A549 (cell line): ENCODE measurements around the gene TMEM163.

Experiments used
- POLR2A ChIP-seq: IDR thresholded peaks from 2 replicates; pipeline ENCODE4 v1.6.1; 2012; ENCODE audit warnings: mild to moderate bottlenecking, low read length
- RAD21 ChIP-seq, 2 experiments: fragments of >200 bp in 1 of 2; sonication (Bioruptor Twin) in 1 of 2; formaldehyde crosslinking in 1 of 2; IDR thresholded peaks in 1 of 2; conservative IDR thresholded peaks in 1 of 2; 2 replicates in 1 of 2; 3 replicates in 1 of 2; pipeline ENCODE4 v1.6.1; 2012 to 2018; ENCODE audit warnings: inconsistent platforms in 1 of 2
- SMC3 ChIP-seq: fragments of >200 bp; sonication (Bioruptor Twin); formaldehyde crosslinking; IDR thresholded peaks from 3 replicates; pipeline ENCODE4 v1.6.1; 2018; ENCODE audit warnings: inconsistent platforms
- TP53 ChIP-seq: fragments of 250-450 bp; sonication (Bioruptor Pico); IDR thresholded peaks from 2 replicates; pipeline ENCODE4 v1.5.0; 2021; ENCODE audit warnings: mild to moderate bottlenecking, moderate library complexity
- TF ChIP-seq, protein P1 (sequence below): fragments of >200 bp; sonication (Bioruptor Twin); formaldehyde crosslinking; IDR thresholded peaks from 3 replicates; pipeline ENCODE4 v1.5.1; 2016

DNA sequence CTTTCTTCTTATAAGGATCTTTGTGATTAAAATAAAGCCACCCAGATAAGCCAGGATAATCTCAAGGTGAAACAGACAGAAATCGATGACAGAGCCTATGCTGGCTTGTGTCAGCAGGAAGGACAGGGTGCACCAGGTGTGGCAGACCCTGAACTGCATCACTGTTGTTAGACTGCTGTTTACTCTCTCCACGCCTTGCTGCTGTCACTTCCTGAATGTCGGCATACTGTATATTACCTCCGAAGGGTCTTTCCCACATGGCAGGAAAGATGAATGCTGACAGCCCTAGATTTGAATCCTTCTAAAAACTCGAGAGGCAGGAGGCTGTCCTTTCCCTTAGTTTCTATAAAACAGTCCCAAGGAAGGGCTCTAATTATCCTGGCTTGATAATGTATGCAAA, 18.9 kb upstream of the TMEM163 start:
- TF ChIP-seq, protein P1, sequence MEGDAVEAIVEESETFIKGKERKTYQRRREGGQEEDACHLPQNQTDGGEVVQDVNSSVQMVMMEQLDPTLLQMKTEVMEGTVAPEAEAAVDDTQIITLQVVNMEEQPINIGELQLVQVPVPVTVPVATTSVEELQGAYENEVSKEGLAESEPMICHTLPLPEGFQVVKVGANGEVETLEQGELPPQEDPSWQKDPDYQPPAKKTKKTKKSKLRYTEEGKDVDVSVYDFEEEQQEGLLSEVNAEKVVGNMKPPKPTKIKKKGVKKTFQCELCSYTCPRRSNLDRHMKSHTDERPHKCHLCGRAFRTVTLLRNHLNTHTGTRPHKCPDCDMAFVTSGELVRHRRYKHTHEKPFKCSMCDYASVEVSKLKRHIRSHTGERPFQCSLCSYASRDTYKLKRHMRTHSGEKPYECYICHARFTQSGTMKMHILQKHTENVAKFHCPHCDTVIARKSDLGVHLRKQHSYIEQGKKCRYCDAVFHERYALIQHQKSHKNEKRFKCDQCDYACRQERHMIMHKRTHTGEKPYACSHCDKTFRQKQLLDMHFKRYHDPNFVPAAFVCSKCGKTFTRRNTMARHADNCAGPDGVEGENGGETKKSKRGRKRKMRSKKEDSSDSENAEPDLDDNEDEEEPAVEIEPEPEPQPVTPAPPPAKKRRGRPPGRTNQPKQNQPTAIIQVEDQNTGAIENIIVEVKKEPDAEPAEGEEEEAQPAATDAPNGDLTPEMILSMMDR, result no peak
- TF ChIP-seq POLR2A (no peak), SMC3 (no peak), TP53 (CRISPR knock-in tag) (no peak), RAD21 (conservative IDR thresholded peaks at IDR 0.05 in 1 of 2, IDR thresholded peaks at IDR 0.05 in 1 of 2) (no peak)
